PC-9 (cell line): ENCODE measurements around the gene RBFOX1.

Experiments
- CTCF ChIP-seq: fragments of 200-600 bp; sonication (generic); conservative IDR thresholded peaks from 2 replicates; pipeline ENCODE4 v1.6.1; 2017; ENCODE audit warnings: mixed run types, antibody characterized with exemption, mild to moderate bottlenecking, moderate library complexity
- EZH2 ChIP-seq: fragments of 200-600 bp; sonication (generic); IDR thresholded peaks from 2 replicates; pipeline ENCODE4 v1.8.0; 2017; ENCODE audit warnings: antibody characterized with exemption, low read depth

- TF ChIP-seq CTCF: no peak
- no peak for TF ChIP-seq EZH2
Measured at GRCh38 chr16:7421578-7421977, 88.9 kb downstream of the RBFOX1 start.
